ENCODE data around the gene TRPM2.

DNA sequence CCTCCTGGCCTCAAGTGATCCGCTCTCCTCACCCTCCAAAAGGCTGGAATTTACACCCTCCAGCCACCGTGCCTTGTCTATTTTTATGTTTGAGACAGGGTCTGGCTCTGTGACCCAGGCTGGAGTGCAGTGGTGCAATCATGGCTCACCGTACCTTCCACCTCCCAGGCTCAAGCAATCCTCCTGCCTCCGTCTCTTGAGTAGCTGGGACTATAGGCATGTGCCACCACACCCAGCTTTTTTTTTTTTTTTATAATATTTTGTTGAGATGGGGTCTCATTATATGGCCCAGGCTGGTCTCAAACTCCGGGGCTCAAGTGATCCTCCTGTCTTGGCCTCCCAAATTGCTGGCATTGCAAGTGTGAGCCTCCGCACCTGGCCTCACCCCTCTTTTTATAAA, 38.8 kb downstream of the TRPM2 start:
- TF ChIP-seq POLR2A (IDR thresholded peaks at IDR 0.05): no peak
- TF ChIP-seq, protein P1, sequence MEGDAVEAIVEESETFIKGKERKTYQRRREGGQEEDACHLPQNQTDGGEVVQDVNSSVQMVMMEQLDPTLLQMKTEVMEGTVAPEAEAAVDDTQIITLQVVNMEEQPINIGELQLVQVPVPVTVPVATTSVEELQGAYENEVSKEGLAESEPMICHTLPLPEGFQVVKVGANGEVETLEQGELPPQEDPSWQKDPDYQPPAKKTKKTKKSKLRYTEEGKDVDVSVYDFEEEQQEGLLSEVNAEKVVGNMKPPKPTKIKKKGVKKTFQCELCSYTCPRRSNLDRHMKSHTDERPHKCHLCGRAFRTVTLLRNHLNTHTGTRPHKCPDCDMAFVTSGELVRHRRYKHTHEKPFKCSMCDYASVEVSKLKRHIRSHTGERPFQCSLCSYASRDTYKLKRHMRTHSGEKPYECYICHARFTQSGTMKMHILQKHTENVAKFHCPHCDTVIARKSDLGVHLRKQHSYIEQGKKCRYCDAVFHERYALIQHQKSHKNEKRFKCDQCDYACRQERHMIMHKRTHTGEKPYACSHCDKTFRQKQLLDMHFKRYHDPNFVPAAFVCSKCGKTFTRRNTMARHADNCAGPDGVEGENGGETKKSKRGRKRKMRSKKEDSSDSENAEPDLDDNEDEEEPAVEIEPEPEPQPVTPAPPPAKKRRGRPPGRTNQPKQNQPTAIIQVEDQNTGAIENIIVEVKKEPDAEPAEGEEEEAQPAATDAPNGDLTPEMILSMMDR (IDR thresholded peaks at IDR 0.05): no peak
